NOMO-1 treated with DMSO at 0.1 percent for 48 hours (cell line): ENCODE measurements around the gene ALOX5AP.

Source experiments
- DNase-seq: peaks from one replicate; lab custom pipeline; 2025; ENCODE audit not compliant: unreplicated experiment; lab: John Stamatoyannopoulos, UW

ALOX5AP gene

GRCh38 chr13:30796132-30796572, 60.8 kb downstream of the ALOX5AP start:
- peak; percentile 7 for DNase-seq

- DNase-seq = no peak
These were observed 61.6 kb downstream of the ALOX5AP start for GRCh38 chr13:30796631-30797601.

- no peak for DNase-seq
These were observed 62.6 kb downstream of the ALOX5AP start for GRCh38 chr13:30797847-30798535.

- DNase-seq = no peak
These were observed 63.5 kb downstream of the ALOX5AP start for GRCh38 chr13:30798776-30799355.

GRCh38 chr13:30799356-30799824, 64.0 kb downstream of the ALOX5AP start:
- DNase-seq = no peak

GRCh38 chr13:30800107-30800506, 64.8 kb downstream of the ALOX5AP start:
- no peak for DNase-seq

GRCh38 chr13:30802501-30802900, 67.2 kb downstream of the ALOX5AP start:
- peak; percentile 31 for DNase-seq

- peak; percentile 77 for DNase-seq
These were observed 67.7 kb downstream of the ALOX5AP start for GRCh38 chr13:30802953-30803478.

GRCh38 chr13:30803749-30804148, 68.4 kb downstream of the ALOX5AP start:
- no peak for DNase-seq

GRCh38 chr13:30804474-30804873, 69.1 kb downstream of the ALOX5AP start:
- no peak for DNase-seq

GRCh38 chr13:30805132-30805537, 69.8 kb downstream of the ALOX5AP start:
- no peak for DNase-seq

- no peak for DNase-seq
These were observed 70.3 kb downstream of the ALOX5AP start for GRCh38 chr13:30805603-30806011.

GRCh38 chr13:30806784-30807183, 71.4 kb downstream of the ALOX5AP start:
- DNase-seq = peak; percentile 71

- no peak for DNase-seq
These were observed 72.0 kb downstream of the ALOX5AP start for GRCh38 chr13:30807392-30807791.

GRCh38 chr13:30808600-30808999, 73.3 kb downstream of the ALOX5AP start:
- no peak for DNase-seq

- DNase-seq = no peak
These were observed 74.4 kb downstream of the ALOX5AP start for GRCh38 chr13:30809787-30810186.

GRCh38 chr13:30810261-30810701, 74.9 kb downstream of the ALOX5AP start:
- no peak for DNase-seq

GRCh38 chr13:30810801-30811200, 75.5 kb downstream of the ALOX5AP start:
- DNase-seq = no peak
